ENCODE measurements around the gene RABL6. TPM values are rescaled to one million over a fixed set of nuclear protein-coding genes. Genes with fewer than 3 reads are reported as not detected.

Gene RABL6
- total RNA-seq, 1 donor from 2014 or later, result 62.2 TPM

GRCh38 chr9:136860529-136860928 lies 52.8 kb downstream of the RABL6 start:
- DNase-seq (peak; percentile 43), ATAC-seq (no peak)
- no peak overlapping the region for H3K4me3 ChIP-seq
- H3K9me3 ChIP-seq, result no peaks in the 10 kb centered on the region
- H3K27me3 ChIP-seq (ENCODE audit: low read depth), result no peaks in the 10 kb centered on the region
- intact Hi-C loops (cut with DNase I), result no loop called here
- TF ChIP-seq CTCF (IDR thresholded peaks at IDR 0.05), result no peak
- H3K36me3 ChIP-seq, result peaks cover 41% of the 10 kb centered on the region
- H3K4me1 ChIP-seq, result peaks cover 28% of the 10 kb centered on the region
- no peak overlapping the region for H3K27ac ChIP-seq

GRCh38 chr9:136860933-136861873 lies 53.5 kb downstream of the RABL6 start:
- DNase-seq (no peak), ATAC-seq (no peak)
- Histone ChIP-seq H3K27ac (no peak overlapping the region), H3K4me3 (no peak overlapping the region), H3K9me3 (no peaks in the 10 kb centered on the region), H3K4me1 (peaks cover 28% of the 10 kb centered on the region), H3K27me3 (ENCODE audit: low read depth) (no peaks in the 10 kb centered on the region), H3K36me3 (peaks cover 41% of the 10 kb centered on the region)
- intact Hi-C loops (cut with DNase I), result no loop called here
- TF ChIP-seq CTCF (IDR thresholded peaks at IDR 0.05), result no peak

- Histone ChIP-seq H3K4me1 (peaks cover 31% of the 10 kb centered on the region), H3K27me3 (ENCODE audit: low read depth) (no peaks in the 10 kb centered on the region), H3K27ac (no peak overlapping the region), H3K9me3 (no peaks in the 10 kb centered on the region), H3K4me3 (no peak overlapping the region), H3K36me3 (peaks cover 41% of the 10 kb centered on the region)
- no peak for TF ChIP-seq CTCF (IDR thresholded peaks at IDR 0.05)
- DNase-seq (no peak), ATAC-seq (no peak)
- intact Hi-C loops (cut with DNase I), result no loop called here
Measured at GRCh38 chr9:136861874-136862457, 54.2 kb downstream of the RABL6 start.

GRCh38 chr9:136862849-136863622 lies 55.3 kb downstream of the RABL6 start:
- peaks cover 35% of the 10 kb centered on the region for H3K4me1 ChIP-seq

More at GRCh38 chr9:136862849-136863622, 55.3 kb downstream of the RABL6 start:
- H3K4me3 ChIP-seq, result no peak overlapping the region
- ATAC-seq (no peak), DNase-seq (peak; percentile 43)
- TF ChIP-seq CTCF (IDR thresholded peaks at IDR 0.05), result no peak
- H3K27me3 ChIP-seq (ENCODE audit: low read depth), result no peaks in the 10 kb centered on the region
- no peak overlapping the region for H3K27ac ChIP-seq
- peaks cover 41% of the 10 kb centered on the region for H3K36me3 ChIP-seq
- intact Hi-C loops (cut with DNase I), result no loop called here
- no peaks in the 10 kb centered on the region for H3K9me3 ChIP-seq
